Uterus (tissue), 4 donors: ENCODE data around the gene RMND5A. TPM values are rescaled to one million over a fixed set of nuclear protein-coding genes. Genes with fewer than 3 reads are reported as not detected.
"Not testable (repeated sequence)": the region's sequence is repeated elsewhere in the genome, so short reads cannot be mapped to it uniquely, and the experiment has no call there.

Experiments used
- DNase-seq, 2 donors: peaks; one replicate each; pipeline ENCODE4 v3.0.0-alpha.2; 2019 to 2020
- H3K27ac ChIP-seq, 2 donors: fragments of 200-600 bp; sonication (generic); 1 replicate in 1 of 2; 2 replicates in 1 of 2; pipeline ENCODE4 v1.5.1; 2016 to 2018
- H3K27me3 ChIP-seq, 2 donors: fragments of 200-600 bp; sonication (generic); one replicate each; pipeline ENCODE4 v1.5.1; 2018 to 2019; ENCODE audit warnings: control low read depth in 1 of 2
- H3K36me3 ChIP-seq, 2 donors: fragments of 200-600 bp; sonication (generic); one replicate each; pipeline ENCODE4 v1.5.1; 2019; ENCODE audit warnings: control low read depth in 1 of 2
- H3K4me1 ChIP-seq, 2 donors: fragments of 200-600 bp; sonication (generic); one replicate each; pipeline ENCODE4 v1.5.1; 2018 to 2019; ENCODE audit warnings: control low read depth in 1 of 2
- H3K4me3 ChIP-seq, 2 donors: fragments of 200-600 bp; sonication (generic); 1 replicate in 1 of 2; 2 replicates in 1 of 2; pipeline ENCODE4 v1.5.1; 2018 to 2019; ENCODE audit warnings: mild to moderate bottlenecking in 1 of 2
- H3K9me3 ChIP-seq, 2 donors: fragments of 200-600 bp; sonication (generic); one replicate each; pipeline ENCODE4 v1.5.1; 2019; ENCODE audit warnings: control low read depth in 1 of 2
- POLR2A ChIP-seq, 2 donors: fragments of 450-650 bp; IDR thresholded peaks; one replicate each; pipeline ENCODE4 v1.6.1; 2016; ENCODE audit warnings: antibody characterized with exemption in 2 of 2, mild to moderate bottlenecking in 1 of 2, moderate library complexity in 1 of 2
- intact Hi-C: fragments of 100-400 bp; cut with DNase I; formaldehyde crosslinking; loops from one replicate; pipeline ENCODE4 v1.15.1; 2023; ENCODE audit warnings: low total_unique reads
- total RNA-seq, 4 donors: library from RNA; depleted of rRNA in 3 of 4; stranded (reverse); fragments of >200 nt in 3 of 4; gene quantifications; one replicate each; pipeline versions ENCODE4 v1.1.0 to v1.2.4, GENCODE V29; 2014 to 2023
- TF ChIP-seq, protein P1 (sequence below), 4 experiments: fragments of 200-600 bp in 2 of 4; fragments of 450-650 bp in 2 of 4; sonication (generic) in 2 of 4; IDR thresholded peaks; one replicate each; pipeline ENCODE4 v1.5.1; 2016 to 2019; ENCODE audit warnings: antibody characterized with exemption in 4 of 4, mild to moderate bottlenecking in 2 of 4, moderate library complexity in 1 of 4
- donor health status: DM: yes; HTN: yes; CAD: no.

Gene RMND5A
- total RNA-seq, 4 donors from 2014 or later = 33.6 to 71.5 (median 38.0) TPM

DNA sequence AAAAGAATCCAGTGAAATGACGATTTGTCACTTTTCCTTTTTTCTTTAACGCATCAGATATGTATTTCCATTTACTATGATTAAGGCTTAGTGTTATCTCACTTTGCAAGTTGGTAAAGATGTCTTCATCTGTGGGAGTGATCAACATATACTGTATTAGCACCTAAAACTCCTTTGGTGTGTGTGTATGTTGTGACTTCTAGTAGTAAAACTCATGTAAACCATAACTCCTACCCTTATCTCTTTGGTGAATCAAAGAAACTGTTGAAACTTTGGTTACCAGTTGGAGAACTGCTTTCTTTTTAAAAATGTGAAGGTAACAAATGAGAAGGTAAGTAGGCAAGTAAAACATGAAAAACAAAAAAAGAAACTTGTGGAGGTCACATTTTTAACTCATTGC is 5.6 kb downstream of the RMND5A start:
- H3K27me3 ChIP-seq, intact Hi-C loops, H3K27ac ChIP-seq, H3K4me1 ChIP-seq, DNase-seq, H3K36me3 ChIP-seq, H3K9me3 ChIP-seq, H3K4me3 ChIP-seq: not testable (repeated sequence)

DNA sequence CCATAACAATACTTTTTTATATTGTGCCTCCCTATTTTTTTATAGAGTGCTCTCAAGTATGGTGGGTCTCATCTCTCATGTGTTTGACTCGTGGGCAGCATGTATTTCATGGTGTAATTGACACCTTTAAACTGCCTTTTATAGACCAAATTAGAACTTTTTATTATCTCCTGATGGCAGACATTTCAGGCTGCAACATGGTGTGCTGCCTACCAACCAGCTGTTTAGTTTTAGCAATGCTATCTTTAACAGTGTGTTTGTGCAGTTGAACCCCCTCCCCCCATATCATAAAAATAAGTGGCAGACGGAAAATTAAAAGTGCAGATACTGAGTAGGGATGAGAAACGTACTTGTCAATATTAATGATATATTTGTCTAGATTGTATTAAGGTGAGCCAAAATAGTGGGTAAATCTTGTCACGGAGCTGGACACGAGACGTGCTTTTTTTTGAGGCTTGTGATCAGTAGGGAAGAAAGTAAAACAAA is 12.0 kb downstream of the RMND5A start:
- DNase-seq, H3K27me3 ChIP-seq, intact Hi-C loops, H3K36me3 ChIP-seq, H3K4me1 ChIP-seq, H3K27ac ChIP-seq, H3K4me3 ChIP-seq, H3K9me3 ChIP-seq: not testable (repeated sequence)

DNA sequence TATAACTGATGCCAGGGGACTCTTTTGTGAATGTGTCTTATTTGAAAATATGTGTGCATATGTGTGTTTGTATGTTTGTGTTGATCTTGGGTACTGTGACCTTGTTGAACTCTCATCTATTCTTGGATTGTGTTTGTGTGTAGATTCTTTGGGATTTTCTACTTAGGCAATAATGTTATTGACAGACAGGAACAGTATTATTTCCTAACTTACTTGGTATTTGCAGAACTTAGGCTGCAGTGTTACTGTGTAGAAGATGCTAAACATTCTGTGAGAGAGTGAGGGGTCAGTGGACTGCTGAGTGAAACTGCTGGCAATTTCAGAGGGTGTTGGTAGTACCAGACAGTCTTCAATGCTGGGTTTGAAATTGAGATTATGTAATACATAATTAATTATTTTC is 12.7 kb downstream of the RMND5A start:
- DNase-seq, intact Hi-C loops, H3K27ac ChIP-seq, H3K9me3 ChIP-seq, H3K4me3 ChIP-seq, H3K4me1 ChIP-seq, H3K36me3 ChIP-seq, H3K27me3 ChIP-seq: not testable (repeated sequence)

DNA sequence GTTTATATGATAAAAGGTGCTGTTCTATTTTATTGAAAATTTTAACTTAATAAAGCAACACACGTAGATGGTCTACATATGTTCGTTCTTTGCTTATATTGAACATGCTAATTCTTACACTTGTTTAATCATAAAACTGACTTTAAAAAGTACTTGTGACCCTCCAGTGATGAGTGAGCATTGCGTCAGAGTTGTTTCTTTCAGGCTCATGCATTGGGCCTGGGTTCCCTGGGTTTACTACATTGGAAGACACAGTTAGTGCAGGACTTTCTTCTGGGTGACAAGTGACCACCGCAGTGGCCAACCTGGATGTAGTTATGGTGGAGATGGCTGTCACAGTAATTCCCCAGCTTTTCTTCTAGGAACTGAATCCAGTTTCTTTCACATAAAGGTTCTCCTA is 13.4 kb downstream of the RMND5A start:
- intact Hi-C loops, H3K9me3 ChIP-seq, H3K36me3 ChIP-seq, DNase-seq, H3K4me3 ChIP-seq, H3K27me3 ChIP-seq, H3K27ac ChIP-seq, H3K4me1 ChIP-seq: not testable (repeated sequence)

DNA sequence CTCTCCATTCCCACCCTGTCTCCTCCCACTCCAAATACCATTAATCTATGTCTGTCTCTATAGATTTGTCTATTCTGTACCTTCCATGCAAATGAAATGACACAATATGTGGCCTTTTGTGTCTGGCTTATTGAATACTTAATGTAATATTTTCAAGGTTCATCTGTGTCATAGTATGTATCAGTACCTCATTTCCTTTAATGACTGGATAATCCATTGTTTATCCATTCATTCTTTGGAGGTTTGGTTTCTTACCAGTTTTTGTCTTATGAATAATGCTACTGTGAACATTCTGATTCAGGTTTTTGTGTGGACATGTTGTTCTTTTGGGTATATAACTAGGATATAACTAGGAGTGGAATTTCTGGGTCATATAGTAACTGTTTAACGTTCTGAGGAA is 14.8 kb downstream of the RMND5A start:
- H3K4me3 ChIP-seq, H3K4me1 ChIP-seq, DNase-seq, H3K27ac ChIP-seq, H3K9me3 ChIP-seq, intact Hi-C loops, H3K36me3 ChIP-seq, H3K27me3 ChIP-seq: not testable (repeated sequence)

DNA sequence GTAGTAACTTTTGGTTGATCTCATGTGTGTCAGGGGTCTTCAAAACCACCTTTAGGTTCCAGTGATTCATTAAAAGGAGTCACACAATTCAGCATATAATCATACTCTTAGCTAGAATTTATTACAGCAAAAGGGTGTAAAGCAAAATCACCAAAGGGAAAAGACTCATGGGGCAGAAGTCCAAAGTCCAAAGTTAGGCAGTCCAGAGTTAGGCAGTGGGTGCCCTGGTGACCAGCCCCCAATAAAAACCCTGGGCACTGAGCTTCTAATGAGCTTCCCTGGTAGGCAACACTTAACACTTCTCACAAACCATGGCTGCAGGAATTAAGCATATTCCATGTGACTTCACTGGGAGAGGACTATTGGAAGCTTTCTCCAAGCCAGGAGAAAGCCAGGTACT is 19.4 kb downstream of the RMND5A start:
- H3K9me3 ChIP-seq, H3K27me3 ChIP-seq, H3K27ac ChIP-seq, intact Hi-C loops, H3K4me3 ChIP-seq, DNase-seq, H3K4me1 ChIP-seq, H3K36me3 ChIP-seq: not testable (repeated sequence)

DNA sequence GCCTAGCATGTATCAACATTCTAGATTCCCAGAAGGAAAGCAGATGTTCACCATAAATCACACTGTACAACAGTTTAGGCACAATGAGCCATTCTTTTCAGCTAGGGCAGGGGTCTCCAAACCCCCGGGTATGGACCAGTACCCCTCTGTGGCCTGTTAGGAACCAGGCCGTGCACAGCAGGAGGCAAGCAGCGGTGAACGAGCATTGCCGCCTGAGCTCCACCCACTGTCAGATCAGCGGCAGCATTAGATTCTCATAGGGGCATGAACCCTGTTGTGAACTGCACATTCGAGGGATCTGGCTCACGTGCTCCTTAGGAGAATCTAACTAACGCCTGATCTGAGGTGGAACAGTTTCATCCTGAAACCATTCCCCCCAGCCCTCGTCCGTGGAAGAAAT is 19.8 kb downstream of the RMND5A start:
- DNase-seq, intact Hi-C loops, H3K36me3 ChIP-seq, H3K4me3 ChIP-seq, H3K27ac ChIP-seq, H3K9me3 ChIP-seq, H3K27me3 ChIP-seq, H3K4me1 ChIP-seq: not testable (repeated sequence)

DNA sequence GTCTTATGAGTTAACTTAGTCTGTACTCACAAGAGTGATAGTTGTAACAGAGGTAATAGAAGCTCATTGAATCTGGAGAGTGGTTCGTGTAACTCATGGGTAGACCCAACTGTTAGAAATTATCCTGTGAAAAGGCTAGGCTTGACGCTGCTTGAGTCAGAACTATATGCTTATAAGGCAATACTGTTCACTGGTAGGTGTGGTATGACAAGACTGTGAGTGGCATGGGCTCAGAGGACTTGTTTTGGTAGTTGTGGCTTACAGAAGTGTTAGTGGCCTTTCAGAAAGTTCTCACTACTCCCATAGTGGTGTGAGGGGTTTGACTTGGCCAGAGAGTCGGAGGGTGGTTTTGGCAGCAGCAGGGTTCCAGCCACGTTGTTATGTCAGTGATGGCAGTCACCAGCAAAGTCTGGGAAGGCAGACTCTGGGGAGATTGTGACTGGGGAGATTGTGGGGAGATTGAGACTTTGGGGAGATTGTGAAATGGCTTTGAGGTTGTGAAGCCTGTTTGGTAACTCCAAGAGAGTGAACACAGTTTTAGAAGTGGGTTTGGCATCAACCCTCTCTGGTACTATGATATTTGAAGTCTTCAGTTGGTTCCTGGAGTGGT is 21.9 kb downstream of the RMND5A start:
- H3K27ac ChIP-seq, DNase-seq, H3K4me3 ChIP-seq, H3K36me3 ChIP-seq, H3K27me3 ChIP-seq, intact Hi-C loops, H3K4me1 ChIP-seq, H3K9me3 ChIP-seq: not testable (repeated sequence)

DNA sequence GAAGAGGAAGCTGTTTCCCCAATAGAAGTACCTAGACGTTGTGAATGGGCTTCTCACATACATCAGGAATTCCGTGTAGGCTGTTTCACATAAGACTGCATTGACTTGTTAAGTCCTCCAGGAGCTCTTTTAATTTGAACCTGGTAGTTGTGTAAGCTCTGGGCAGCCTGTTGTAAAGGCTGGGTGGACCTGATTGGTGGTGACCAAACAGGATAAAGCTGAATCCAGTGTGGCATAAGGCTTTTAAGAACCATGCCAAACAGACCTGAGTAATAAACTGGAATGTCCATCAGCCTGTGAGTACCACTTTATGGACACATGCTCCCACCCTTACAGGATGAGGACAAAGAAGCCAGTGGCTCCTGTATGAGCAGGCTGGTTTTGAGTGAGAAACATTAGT is 24.1 kb downstream of the RMND5A start:
- TF ChIP-seq POLR2A (IDR thresholded peaks at IDR 0.05) = no peak
- TF ChIP-seq, protein P1, sequence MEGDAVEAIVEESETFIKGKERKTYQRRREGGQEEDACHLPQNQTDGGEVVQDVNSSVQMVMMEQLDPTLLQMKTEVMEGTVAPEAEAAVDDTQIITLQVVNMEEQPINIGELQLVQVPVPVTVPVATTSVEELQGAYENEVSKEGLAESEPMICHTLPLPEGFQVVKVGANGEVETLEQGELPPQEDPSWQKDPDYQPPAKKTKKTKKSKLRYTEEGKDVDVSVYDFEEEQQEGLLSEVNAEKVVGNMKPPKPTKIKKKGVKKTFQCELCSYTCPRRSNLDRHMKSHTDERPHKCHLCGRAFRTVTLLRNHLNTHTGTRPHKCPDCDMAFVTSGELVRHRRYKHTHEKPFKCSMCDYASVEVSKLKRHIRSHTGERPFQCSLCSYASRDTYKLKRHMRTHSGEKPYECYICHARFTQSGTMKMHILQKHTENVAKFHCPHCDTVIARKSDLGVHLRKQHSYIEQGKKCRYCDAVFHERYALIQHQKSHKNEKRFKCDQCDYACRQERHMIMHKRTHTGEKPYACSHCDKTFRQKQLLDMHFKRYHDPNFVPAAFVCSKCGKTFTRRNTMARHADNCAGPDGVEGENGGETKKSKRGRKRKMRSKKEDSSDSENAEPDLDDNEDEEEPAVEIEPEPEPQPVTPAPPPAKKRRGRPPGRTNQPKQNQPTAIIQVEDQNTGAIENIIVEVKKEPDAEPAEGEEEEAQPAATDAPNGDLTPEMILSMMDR (IDR thresholded peaks at IDR 0.05) = no peak
- no peaks in the 10 kb centered on the region for H3K4me1 ChIP-seq
- H3K4me3 ChIP-seq = no peak overlapping the region
- DNase-seq = no peak
- intact Hi-C loops = no loop called here
- no peaks in the 10 kb centered on the region for H3K36me3 ChIP-seq
- H3K27me3 ChIP-seq = no peaks in the 10 kb centered on the region
- H3K27ac ChIP-seq = no peak overlapping the region
- no peaks in the 10 kb centered on the region for H3K9me3 ChIP-seq
